K562 (cell line): ENCODE data around the gene TSHB. TPM values are rescaled to one million over a fixed set of nuclear protein-coding genes. Genes with fewer than 3 reads are reported as not detected.
"Not testable (repeated sequence)": the region's sequence is repeated elsewhere in the genome, so short reads cannot be mapped to it uniquely, and the experiment has no call there.

Experiments used
- ATAC-seq: fragments of 200-7000 bp; cut with Tn5 transposase; 3 replicates; pipeline ENCODE4 v1.9.1; 2020; ENCODE audit warnings: moderate library complexity
- BruUV-seq: library from RNA; stranded (reverse); fragments of 400-500 nt; replicated peaks from 2 replicates; lab custom pipeline; 2021; lab: Mats Ljungman, UMichigan
- CTCF ChIA-PET: fragments of 300-600 bp; formaldehyde crosslinking; extraction: SDS; loops from one replicate; lab custom pipeline; 2021; ENCODE audit warnings: low intra/inter-chr PET ratio; lab: Yijun Ruan, JAX
- POLR2A ChIA-PET: fragments of 300-600, 350-650 bp; sonication (Branson Sonifier 250); formaldehyde crosslinking; extraction: SDS; loops from one replicate; lab custom pipeline; 2021; ENCODE audit warnings: antibody characterized with exemption, inconsistent platforms; lab: Yijun Ruan, JAX
- DNase-seq, 4 experiments: peaks; one replicate each; pipeline versions ENCODE4 v3.0.0 to v3.0.0-alpha.2; 2011 to 2018; ENCODE audit warnings: low spot score in 3 of 4, mixed read lengths in 3 of 4; ENCODE audit errors: extremely low read depth in 1 of 4
- FAIRE-seq: peaks from 2 replicates; lab custom pipeline; 2011; peaks lifted over from hg19 to GRCh38; lab: Jason Lieb, UNC
- H2AFZ ChIP-seq: 2 replicates; pipeline ENCODE4 v1.6.0; 2011; ENCODE audit warnings: low read depth, low read length, control low read depth, inconsistent platforms
- H3K27ac ChIP-seq: fragments of 200-600 bp; 3 replicates; pipeline ENCODE4 v1.8.0; 2011; ENCODE audit warnings: low read depth, mild to moderate bottlenecking, control low read depth, inconsistent platforms, low read length, moderate library complexity, mixed read lengths; ENCODE audit errors: extremely low read depth
- H3K27me3 ChIP-seq, 2 experiments: fragments of 300-600 bp in 1 of 2; 2 replicates in 1 of 2; 3 replicates in 1 of 2; pipeline versions ENCODE4 v1.6.0 to v1.8.0; 2011; ENCODE audit warnings: inconsistent platforms in 2 of 2, low read length in 2 of 2, mild to moderate bottlenecking in 1 of 2, mixed read lengths in 1 of 2, moderate library complexity in 1 of 2; ENCODE audit not compliant: control insufficient read depth in 2 of 2, insufficient read depth in 2 of 2
- H3K36me3 ChIP-seq: fragments of 300-600 bp; 3 replicates; pipeline ENCODE4 v1.8.0; 2011; ENCODE audit warnings: mild to moderate bottlenecking, low read length, inconsistent platforms; ENCODE audit not compliant: control insufficient read depth, insufficient read depth
- H3K4me1 ChIP-seq, 2 experiments: fragments of 200-600 bp in 1 of 2; replicated peaks in 1 of 2; 2 replicates in 1 of 2; 3 replicates in 1 of 2; pipeline versions ENCODE4 v1.5.1 to v1.8.0; 2011; ENCODE audit warnings: inconsistent platforms in 2 of 2, low read length in 2 of 2, mild to moderate bottlenecking in 1 of 2, mixed read lengths in 1 of 2, moderate library complexity in 1 of 2; ENCODE audit not compliant: control insufficient read depth in 2 of 2, insufficient read depth in 2 of 2
- H3K4me2 ChIP-seq: 2 replicates; pipeline ENCODE4 v1.6.1; 2011; ENCODE audit warnings: low read length, control low read depth, inconsistent platforms, mixed read lengths; ENCODE audit not compliant: insufficient read depth
- H3K4me3 ChIP-seq: fragments of 200-600 bp; sonication (generic), shearing (Covaris generic); 2 replicates; pipeline ENCODE4 v1.5.1; 2016; ENCODE audit warnings: control low read depth, inconsistent platforms
- H3K79me2 ChIP-seq: fragments of 200-600 bp; 3 replicates; pipeline ENCODE4 v1.8.0; 2011; ENCODE audit warnings: low read length, inconsistent platforms; ENCODE audit not compliant: control insufficient read depth, insufficient read depth
- H3K9ac ChIP-seq, 2 experiments: 2 replicates each; pipeline versions ENCODE4 v1.6.0 to v1.6.1; 2011; ENCODE audit warnings: low read depth in 2 of 2, low read length in 2 of 2, control low read depth in 1 of 2, inconsistent platforms in 1 of 2, mild to moderate bottlenecking in 1 of 2, mixed read lengths in 1 of 2; ENCODE audit not compliant: insufficient read depth in 1 of 2
- H3K9me1 ChIP-seq: one replicate; pipeline ENCODE4 v1.6.0; 2011; ENCODE audit warnings: inconsistent platforms, mild to moderate bottlenecking, low read length, moderate library complexity; ENCODE audit not compliant: control insufficient read depth, insufficient read depth
- H3K9me3 ChIP-seq: replicated peaks from 2 replicates; pipeline ENCODE4 v1.5.1; 2011; ENCODE audit warnings: low read depth, low read length, inconsistent platforms; ENCODE audit not compliant: control insufficient read depth, insufficient read depth
- H4K20me1 ChIP-seq: replicated peaks from 2 replicates; pipeline ENCODE4 v1.6.1; 2011; ENCODE audit warnings: low read length, inconsistent platforms, mixed read lengths; ENCODE audit not compliant: control insufficient read depth, insufficient read depth
- ATF3 ChIP-seq, 2 experiments: fragments of 450-650 bp in 1 of 2; sonication (generic) in 1 of 2; formaldehyde crosslinking in 1 of 2; IDR thresholded peaks in 1 of 2; conservative IDR thresholded peaks in 1 of 2; 2 replicates each; pipeline versions ENCODE4 v1.6.1 to v1.8.1; 2016 to 2023; ENCODE audit warnings: mild to moderate bottlenecking in 2 of 2, moderate library complexity in 2 of 2, inconsistent platforms in 1 of 2, missing genetic modification reagents in 1 of 2
- NUFIP1 ChIP-seq: fragments of 450-650 bp; IDR thresholded peaks from 2 replicates; pipeline ENCODE4 v1.6.1; 2018; ENCODE audit not compliant: partially characterized antibody
- PREB ChIP-seq: sonication (generic); formaldehyde crosslinking; IDR thresholded peaks from 2 replicates; pipeline ENCODE4 v1.8.1; 2023; ENCODE audit warnings: mild to moderate bottlenecking, missing genetic modification reagents
- TARDBP ChIP-seq: fragments of 450-650 bp; IDR thresholded peaks from 2 replicates; pipeline ENCODE4 v1.6.1; 2016
- ZNF316 ChIP-seq: fragments of 450-650 bp; IDR thresholded peaks from 2 replicates; pipeline ENCODE4 v1.6.1; 2016
- WGBS: fragments of 100-300 bp; shearing (Covaris generic); methylation state at CpG from one replicate; pipeline ENCODE4 v1.1.6; 2016; ENCODE audit warnings: low coverage, mixed read lengths; ENCODE audit not compliant: insufficient coverage; ENCODE audit errors: missing lambda C conversion rate; 5-methylcytosine and 5-hydroxymethylcytosine counted together
- in situ Hi-C: fragments of 300-500 bp; cut with MboI; formaldehyde crosslinking; loops from 4 replicates; pipeline ENCODE4 v1.15.0; 2018; ENCODE audit warnings: inconsistent platforms, mixed read lengths
- intact Hi-C: fragments of 100-400 bp; cut with micrococcal nuclease; formaldehyde crosslinking; loops from 2 replicates; pipeline ENCODE4 v1.14.2; 2022
- polyA plus RNA-seq, 8 experiments: library from polyadenylated mRNA; depleted of rRNA in 4 of 8; stranded (reverse) in 5 of 8; unstranded in 3 of 8; fragments of >200 nt; fragmentation: Nextera tagmentation in 2 of 8; fragmentation: Illumina TruSeq in 1 of 8; extraction: Ambion mirVana in 2 of 8; extraction: Trizol in 1 of 8; gene quantifications; 2 replicates each; pipeline versions ENCODE4 v1.2.1 to v1.2.3, GENCODE V29; 2011 to 2014; ENCODE audit warnings: inconsistent platforms in 1 of 8, missing spikeins in 1 of 8
- total RNA-seq, 7 experiments: library from RNA; depleted of rRNA in 6 of 7; stranded (reverse); fragments of >200 nt in 6 of 7; fragmentation: Illumina TruSeq in 2 of 7; extraction: Trizol in 2 of 7; gene quantifications; 2 replicates each; pipeline versions ENCODE4 v1.2.1 to v1.2.3, GENCODE V29; 2011 to 2021; ENCODE audit warnings: low replicate concordance in 1 of 7
- TF ChIP-seq, protein P1 (sequence below), 2 experiments: fragments of 200-800 bp in 1 of 2; sonication (Bioruptor generic) in 1 of 2; sonication (generic) in 1 of 2; formaldehyde crosslinking in 1 of 2; IDR thresholded peaks in 1 of 2; conservative IDR thresholded peaks in 1 of 2; 2 replicates each; pipeline versions ENCODE4 v1.5.0 to v1.6.1; 2016 to 2020; ENCODE audit warnings: missing compliant biosample characterization in 1 of 2, missing genetic modification characterization in 1 of 2, missing genetic modification reagents in 1 of 2
- TF ChIP-seq, protein P2 (sequence below): fragments of 450-650 bp; IDR thresholded peaks from 2 replicates; pipeline ENCODE4 v1.6.1; 2014; ENCODE audit warnings: low read depth, mild to moderate bottlenecking, moderate library complexity, borderline replicate concordance

TSHB gene
- total and polyA plus RNA-seq, 9 of the 15 experiments (the other 6 are each of a cell fraction or from before 2014, with no cell fraction given) = not detected

DNA sequence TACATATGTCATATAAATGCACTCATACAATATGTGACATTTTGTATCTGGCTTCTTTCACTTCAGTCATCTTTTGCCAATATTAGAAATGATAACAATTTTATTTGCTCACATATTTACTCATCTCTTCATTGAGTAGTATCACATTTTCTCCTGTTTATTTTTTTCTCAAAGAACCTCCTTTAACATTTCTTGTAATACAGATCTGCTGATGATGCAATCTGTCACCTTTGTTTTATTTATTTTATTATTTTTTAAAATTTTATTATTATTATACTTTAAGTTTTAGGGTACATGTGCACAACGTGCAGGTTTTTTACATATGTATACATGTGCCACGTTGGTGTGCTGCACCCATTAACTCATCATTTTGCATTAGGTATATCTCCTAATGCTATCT, 15.8 kb upstream of the TSHB start (continued):
- TF ChIP-seq, protein P1, sequence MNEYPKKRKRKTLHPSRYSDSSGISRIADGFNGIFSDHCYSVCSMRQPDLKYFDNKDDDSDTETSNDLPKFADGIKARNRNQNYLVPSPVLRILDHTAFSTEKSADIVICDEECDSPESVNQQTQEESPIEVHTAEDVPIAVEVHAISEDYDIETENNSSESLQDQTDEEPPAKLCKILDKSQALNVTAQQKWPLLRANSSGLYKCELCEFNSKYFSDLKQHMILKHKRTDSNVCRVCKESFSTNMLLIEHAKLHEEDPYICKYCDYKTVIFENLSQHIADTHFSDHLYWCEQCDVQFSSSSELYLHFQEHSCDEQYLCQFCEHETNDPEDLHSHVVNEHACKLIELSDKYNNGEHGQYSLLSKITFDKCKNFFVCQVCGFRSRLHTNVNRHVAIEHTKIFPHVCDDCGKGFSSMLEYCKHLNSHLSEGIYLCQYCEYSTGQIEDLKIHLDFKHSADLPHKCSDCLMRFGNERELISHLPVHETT (CRISPR knock-in tag; conservative IDR thresholded peaks at IDR 0.05 in 1 of 2, IDR thresholded peaks at IDR 0.05 in 1 of 2) = no peak
- no peak for TF ChIP-seq PREB (CRISPR knock-in tag)
- peak; percentile 62 for TF ChIP-seq ATF3 (IDR thresholded peaks at IDR 0.05)
- TF ChIP-seq ATF3 (CRISPR knock-in tag; conservative IDR thresholded peaks at IDR 0.05) = no peak
- TF ChIP-seq NUFIP1 = no peak
- TF ChIP-seq ZNF316 = peak; percentile 62
- TF ChIP-seq TARDBP = no peak
- TF ChIP-seq, protein P2, sequence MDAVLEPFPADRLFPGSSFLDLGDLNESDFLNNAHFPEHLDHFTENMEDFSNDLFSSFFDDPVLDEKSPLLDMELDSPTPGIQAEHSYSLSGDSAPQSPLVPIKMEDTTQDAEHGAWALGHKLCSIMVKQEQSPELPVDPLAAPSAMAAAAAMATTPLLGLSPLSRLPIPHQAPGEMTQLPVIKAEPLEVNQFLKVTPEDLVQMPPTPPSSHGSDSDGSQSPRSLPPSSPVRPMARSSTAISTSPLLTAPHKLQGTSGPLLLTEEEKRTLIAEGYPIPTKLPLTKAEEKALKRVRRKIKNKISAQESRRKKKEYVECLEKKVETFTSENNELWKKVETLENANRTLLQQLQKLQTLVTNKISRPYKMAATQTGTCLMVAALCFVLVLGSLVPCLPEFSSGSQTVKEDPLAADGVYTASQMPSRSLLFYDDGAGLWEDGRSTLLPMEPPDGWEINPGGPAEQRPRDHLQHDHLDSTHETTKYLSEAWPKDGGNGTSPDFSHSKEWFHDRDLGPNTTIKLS = no peak
- TF ChIP-seq, all 486 proteins: peak for 3

DNA sequence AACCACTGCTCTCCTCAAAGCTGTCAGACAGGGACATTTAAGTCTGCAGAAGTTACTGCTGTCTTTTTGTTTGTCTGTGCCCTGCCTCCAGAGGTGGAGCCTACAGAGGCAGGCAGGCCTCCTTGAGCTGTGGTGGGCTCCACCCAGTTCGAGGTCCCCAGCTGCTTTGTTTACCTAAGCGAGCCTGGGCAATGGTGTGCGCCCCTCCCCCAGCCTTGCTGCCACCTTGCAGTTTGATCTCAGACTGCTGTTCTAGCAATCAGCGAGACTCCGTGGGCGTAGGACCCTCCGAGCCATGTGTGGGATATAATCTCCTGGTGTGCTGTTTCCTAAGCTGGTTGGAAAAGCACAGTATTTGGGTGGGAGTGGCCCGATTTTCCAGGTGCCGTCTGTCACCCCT, 10.1 kb upstream of the TSHB start:
- H3K36me3 ChIP-seq, FAIRE-seq, H4K20me1 ChIP-seq, BruUV-seq, DNase-seq, H2AFZ ChIP-seq, H3K27me3 ChIP-seq, H3K4me3 ChIP-seq, H3K9me1 ChIP-seq, H3K4me1 ChIP-seq, POLR2A ChIA-PET, H3K9ac ChIP-seq, H3K4me2 ChIP-seq, H3K79me2 ChIP-seq, H3K27ac ChIP-seq, H3K9me3 ChIP-seq, intact Hi-C loops, CTCF ChIA-PET, ATAC-seq, in situ Hi-C loops: not testable (repeated sequence)
- 0% methylated on average over 9 of the region's 9 CpGs for WGBS
